ENCODE data around the gene CRYBG1. TPM values are rescaled to one million over a fixed set of nuclear protein-coding genes. Genes with fewer than 3 reads are reported as not detected.

The CRYBG1 gene
- total and polyA plus RNA-seq, 2 of the 4 experiments (the other 2 are of a cell fraction): 0.38 to 1.1 TPM

DNA sequence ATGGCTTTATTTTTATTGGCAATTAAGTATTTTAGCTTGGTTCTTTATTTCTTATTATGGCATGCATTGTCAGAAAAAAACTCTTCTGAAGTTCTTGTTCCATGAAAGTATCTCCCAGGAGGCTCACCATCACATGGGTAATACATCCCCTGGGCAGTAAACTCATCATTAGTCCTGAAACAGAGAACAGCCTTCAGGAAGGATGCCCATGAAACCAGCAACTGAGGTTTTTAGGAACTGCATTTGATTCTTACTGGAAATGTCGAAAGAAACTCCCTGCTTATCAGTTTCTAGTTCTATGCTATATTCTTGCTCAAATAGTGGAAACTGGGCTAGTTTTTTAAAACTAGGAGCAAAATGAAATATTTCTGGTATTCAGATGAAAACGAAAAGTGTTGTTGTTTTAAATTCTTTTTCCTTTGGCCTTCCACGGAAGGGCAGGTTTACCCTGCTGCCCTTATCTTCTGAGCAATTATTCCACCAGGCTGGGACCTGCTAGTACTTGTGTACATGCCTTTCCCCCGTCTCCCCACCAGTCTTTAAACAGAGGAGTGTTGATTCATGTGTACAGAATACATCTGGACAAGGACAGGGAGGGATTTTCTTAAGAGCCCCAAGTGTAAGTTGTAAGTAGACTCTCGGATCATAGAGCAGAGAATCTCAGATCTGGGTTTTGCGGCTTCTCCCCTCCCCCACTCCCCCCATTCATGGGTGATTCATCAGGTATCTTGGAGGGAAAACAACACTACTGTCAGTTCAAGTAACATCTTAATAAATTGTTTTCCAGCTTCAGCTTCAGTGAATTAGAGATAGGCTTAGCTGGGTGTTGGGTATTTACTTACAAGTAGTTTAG is 187.3 kb downstream of the CRYBG1 start:
- Histone ChIP-seq H3K79me1 (ENCODE audit: low read depth in 1 of 2, low read length in 2 of 2) (no peaks in the 10 kb centered on the region), H2AK9ac (replicated peaks; ENCODE audit: low read depth, low read length, poor library complexity) (no peak overlapping the region), H2BK5ac (ENCODE audit: low read depth, low read length, poor library complexity, severe bottlenecking) (peak overlapping the region; percentile 85), H3K4me2 (ENCODE audit: low read depth, low read length) (peak overlapping the region; percentile 71), H3K27me3 (ENCODE audit: control insufficient read depth, insufficient read depth, low read length) (no peaks in the 10 kb centered on the region), H3K9ac (ENCODE audit: low read depth, low read length) (no peak overlapping the region; the same call in 1 of the 2 replicates), H3K27ac (ENCODE audit: insufficient read depth, low read length) (peak overlapping the region; percentile 90; the same call in 1 of the 2 replicates), H3K4me1 (ENCODE audit: control insufficient read depth, insufficient read depth, low read length) (peaks cover 10% of the 10 kb centered on the region), H3K4ac (ENCODE audit: low read depth, low read length) (peak overlapping the region; percentile 82), H2AFZ (replicated peaks; ENCODE audit: low read length, poor library complexity) (no peak overlapping the region), H3K9me1 (ENCODE audit: insufficient read depth, low read length) (peaks cover 8% of the 10 kb centered on the region; the same call in 1 of the 2 replicates), H3K14ac (replicated peaks; ENCODE audit: low read depth, low read length) (peak overlapping the region; percentile 35; the same call in 1 of the 2 replicates), H3K36me3 (ENCODE audit: control insufficient read depth, insufficient read depth, low read length) (no peaks in the 10 kb centered on the region), H2BK120ac (ENCODE audit: low read depth, low read length) (peak overlapping the region; percentile 86), H4K20me1 (ENCODE audit: insufficient read depth, low read length) (no peaks in the 10 kb centered on the region), H3K9me3 (ENCODE audit: control insufficient read depth, insufficient read depth, low read length) (no peaks in the 10 kb centered on the region), H4K5ac (ENCODE audit: low read depth, low read length) (peak overlapping the region; percentile 78), H4K8ac (ENCODE audit: low read depth in 2 of 2, low read length in 2 of 2) (peak overlapping the region in 1 of 2 experiments; percentile 52; a peak in 1 of 4 replicates), H3K23ac (ENCODE audit: low read depth, low read length) (no peak overlapping the region), H3K18ac (ENCODE audit: low read depth, low read length) (peak overlapping the region; percentile 92), H3K56ac (ENCODE audit: extremely low read depth, insufficient read depth, low read length) (peak overlapping the region; percentile 43; the same call in 1 of the 2 replicates), H2BK15ac (ENCODE audit: low read depth, low read length) (peak overlapping the region; percentile 76; the same call in 2 of the 3 replicates), H3K4me3 (ENCODE audit: insufficient read depth, low read depth, low read length) (no peak overlapping the region), H2AK5ac (ENCODE audit: low read depth, low read length) (no peak overlapping the region), H4K91ac (ENCODE audit: insufficient read depth, low read depth, low read length) (peak overlapping the region; percentile 65; the same call in 1 of the 2 replicates), H2BK20ac (ENCODE audit: low read depth, low read length) (peak overlapping the region; percentile 90)
- WGBS, 2 experiments (ENCODE audit: extremely low coverage in 2 of 2, insufficient read length in 1 of 2): no CpG with 5 or more reads among the region's 6 CpGs
- POLR2A ChIA-PET (ENCODE audit: unreplicated experiment): no interaction called here
- in situ Hi-C loops (cut with MboI; ENCODE audit: low sequenced_read_pairs): no loop called here
- intact Hi-C loops (cut with micrococcal nuclease): no loop called here
- dilution Hi-C loops (cut with HindIII; ENCODE audit: low sequenced_read_pairs, unreplicated experiment): no loop called here
- ATAC-seq (ENCODE audit: low read depth) (peak; percentile 93), DNase-seq (peak; percentile 85)
- CTCF ChIA-PET: interaction anchor here (0.6 kb wide), 1 partner anchor 68 kb away, joined by 3 read pairs; no protein-coding TSS in a partner anchor
- no TSS peak for BruUV-seq (replicated peaks)
- TF ChIP-seq FOS (IDR thresholded peaks at IDR 0.05; ENCODE audit: low read depth, low read length) (peak; percentile 10; the same call in 1 of the 2 replicates), MAFK (IDR thresholded peaks at IDR 0.05; ENCODE audit: low read depth, low read length) (no peak), BHLHE40 (IDR thresholded peaks at IDR 0.05; ENCODE audit: low read depth, low read length) (no peak), CTCF (conservative IDR thresholded peaks at IDR 0.05; ENCODE audit: low read depth, low read length) (no peak)

Data from IMR-90 (cell line).